ENCODE measurements around the gene FSTL4.

Gene FSTL4

DNA sequence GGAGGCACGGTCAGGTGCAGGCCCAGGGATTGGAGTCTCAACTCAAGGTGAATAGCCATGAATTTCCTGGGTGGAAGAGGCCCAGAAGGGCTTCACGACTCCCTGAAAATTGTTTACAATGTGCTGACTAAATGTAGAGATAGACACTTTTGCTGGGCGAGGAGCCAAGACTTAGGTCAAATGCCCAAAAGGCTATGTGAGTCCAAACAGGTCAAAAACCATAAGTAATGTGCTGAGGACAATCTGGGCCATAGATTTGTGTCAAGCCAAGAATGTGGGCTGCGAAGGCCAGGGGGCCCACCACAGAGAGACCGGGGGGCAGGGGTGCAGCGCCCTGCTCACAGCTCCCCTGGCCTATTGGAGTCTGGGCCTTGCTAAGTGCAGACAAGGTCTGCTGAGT lies 362.7 kb downstream of the FSTL4 start:
- no peaks in the 10 kb centered on the region for H4K20me1 ChIP-seq (ENCODE audit: insufficient read depth, low read length)
- H3K4me2 ChIP-seq (ENCODE audit: low read depth, low read length), result no peak overlapping the region
- no peaks in the 10 kb centered on the region for H3K79me2 ChIP-seq (ENCODE audit: low read length)
- peaks cover under 1% of the 10 kb centered on the region; the same call in 1 of the 2 replicates for H3F3A ChIP-seq (ENCODE audit: insufficient read depth, low read length)
- H3K4me3 ChIP-seq (ENCODE audit: low read length), result no peak overlapping the region
- H3K27ac ChIP-seq (ENCODE audit: low read length), result no peak overlapping the region
- no peaks in the 10 kb centered on the region for H3K9me2 ChIP-seq (replicated peaks; ENCODE audit: insufficient read depth, low read length)
- H3K9ac ChIP-seq (ENCODE audit: low read length), result no peak overlapping the region
- H2AFZ ChIP-seq (ENCODE audit: low read length), result no peak overlapping the region
- no peaks in the 10 kb centered on the region for H3K36me3 ChIP-seq (replicated peaks; ENCODE audit: insufficient read depth, low read length)
- no peak for DNase-seq
- no peak for TF ChIP-seq EZH2 (optimal IDR thresholded peaks at IDR 0.05; ENCODE audit: low read depth, low read length)
- TF ChIP-seq, protein P1, sequence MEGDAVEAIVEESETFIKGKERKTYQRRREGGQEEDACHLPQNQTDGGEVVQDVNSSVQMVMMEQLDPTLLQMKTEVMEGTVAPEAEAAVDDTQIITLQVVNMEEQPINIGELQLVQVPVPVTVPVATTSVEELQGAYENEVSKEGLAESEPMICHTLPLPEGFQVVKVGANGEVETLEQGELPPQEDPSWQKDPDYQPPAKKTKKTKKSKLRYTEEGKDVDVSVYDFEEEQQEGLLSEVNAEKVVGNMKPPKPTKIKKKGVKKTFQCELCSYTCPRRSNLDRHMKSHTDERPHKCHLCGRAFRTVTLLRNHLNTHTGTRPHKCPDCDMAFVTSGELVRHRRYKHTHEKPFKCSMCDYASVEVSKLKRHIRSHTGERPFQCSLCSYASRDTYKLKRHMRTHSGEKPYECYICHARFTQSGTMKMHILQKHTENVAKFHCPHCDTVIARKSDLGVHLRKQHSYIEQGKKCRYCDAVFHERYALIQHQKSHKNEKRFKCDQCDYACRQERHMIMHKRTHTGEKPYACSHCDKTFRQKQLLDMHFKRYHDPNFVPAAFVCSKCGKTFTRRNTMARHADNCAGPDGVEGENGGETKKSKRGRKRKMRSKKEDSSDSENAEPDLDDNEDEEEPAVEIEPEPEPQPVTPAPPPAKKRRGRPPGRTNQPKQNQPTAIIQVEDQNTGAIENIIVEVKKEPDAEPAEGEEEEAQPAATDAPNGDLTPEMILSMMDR (IDR thresholded peaks at IDR 0.05; ENCODE audit: low read length), result no peak
- TF ChIP-seq EZH2phosphoT487 (IDR thresholded peaks at IDR 0.05; ENCODE audit: low read length), result no peak
- peaks cover 11% of the 10 kb centered on the region for H3K4me1 ChIP-seq (ENCODE audit: low read length)
- H3K9me3 ChIP-seq (replicated peaks; ENCODE audit: insufficient read depth, low read length), result no peaks in the 10 kb centered on the region
- H3K27me3 ChIP-seq (replicated peaks; ENCODE audit: insufficient read depth, low read length), result no peaks in the 10 kb centered on the region

DNA sequence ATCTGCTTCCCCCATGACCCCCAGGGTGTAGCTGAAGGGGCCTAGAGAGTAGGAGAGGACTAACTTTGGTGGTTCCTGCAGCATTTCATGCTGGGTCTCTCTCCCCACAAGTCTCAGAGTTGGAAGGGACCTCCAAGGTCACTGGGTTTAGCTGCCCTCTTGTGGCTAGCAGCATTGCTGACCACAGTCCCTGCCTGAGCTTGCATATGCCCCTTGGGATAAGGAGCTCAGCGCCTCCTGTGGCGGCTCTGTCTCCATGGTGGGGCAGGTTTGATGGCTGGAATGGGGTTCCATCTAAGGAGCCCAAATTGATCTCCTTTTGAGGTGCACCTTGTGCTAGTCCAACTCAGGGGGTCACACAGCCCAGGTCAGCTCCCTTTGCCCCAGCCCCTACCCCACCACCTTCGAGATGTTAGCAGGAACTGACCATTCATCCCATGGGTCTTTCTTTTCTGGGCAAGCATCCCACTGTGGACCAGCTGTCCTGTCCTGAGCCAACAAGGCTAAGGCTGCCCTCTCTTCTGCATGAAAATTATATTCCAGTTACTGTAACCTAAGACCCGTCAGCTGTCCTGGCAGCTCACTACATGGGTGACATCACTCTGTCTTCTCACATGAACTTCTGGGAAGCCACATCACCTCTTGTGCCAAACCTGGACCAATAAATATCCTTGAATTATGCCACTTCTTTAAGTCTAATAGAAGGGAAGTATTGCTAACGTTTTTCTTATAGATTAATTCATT lies 364.3 kb downstream of the FSTL4 start:
- Histone ChIP-seq H3K4me2 (ENCODE audit: low read depth, low read length) (no peak overlapping the region), H3K4me1 (ENCODE audit: low read length) (peaks cover 20% of the 10 kb centered on the region), H3K79me2 (ENCODE audit: low read length) (no peaks in the 10 kb centered on the region)

DNA sequence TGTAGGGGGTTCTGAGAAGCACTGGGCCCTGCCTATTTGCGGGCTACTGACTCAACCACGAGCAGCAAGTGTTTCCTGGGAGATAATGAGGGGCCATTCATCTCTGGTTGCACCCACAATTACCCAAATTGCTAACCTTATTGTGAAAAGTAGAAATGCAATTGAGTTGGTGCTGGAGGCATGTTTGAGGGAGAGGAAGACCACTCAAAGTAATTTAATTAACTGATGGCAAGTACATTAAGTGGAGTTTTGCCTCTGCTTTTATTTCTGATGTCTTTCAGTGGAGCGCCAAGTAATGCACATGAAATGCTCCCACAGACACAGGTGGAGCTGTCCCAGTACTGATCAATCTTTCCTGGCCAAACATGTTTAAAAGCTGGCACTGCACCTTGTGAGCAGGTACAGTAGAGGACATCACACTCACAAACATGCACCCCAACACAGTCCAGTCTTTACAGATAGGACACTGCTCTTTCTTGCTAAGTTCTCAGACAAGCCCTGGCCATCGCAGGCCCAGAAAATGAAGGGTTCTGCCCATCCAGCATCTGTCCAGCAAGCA lies 365.1 kb downstream of the FSTL4 start:
- H3K4me3 ChIP-seq (ENCODE audit: low read length), result no peak overlapping the region
- H4K20me1 ChIP-seq (ENCODE audit: insufficient read depth, low read length), result no peaks in the 10 kb centered on the region
- no peak overlapping the region for H2AFZ ChIP-seq (ENCODE audit: low read length)
- H3K4me2 ChIP-seq (ENCODE audit: low read depth, low read length), result no peak overlapping the region
- no peaks in the 10 kb centered on the region for H3K27me3 ChIP-seq (replicated peaks; ENCODE audit: insufficient read depth, low read length)
- no peak overlapping the region for H3K27ac ChIP-seq (ENCODE audit: low read length)
- H3F3A ChIP-seq (ENCODE audit: insufficient read depth, low read length), result peaks cover 4% of the 10 kb centered on the region; the same call in 1 of the 2 replicates
- H3K79me2 ChIP-seq (ENCODE audit: low read length), result no peaks in the 10 kb centered on the region
- no peaks in the 10 kb centered on the region for H3K9me3 ChIP-seq (replicated peaks; ENCODE audit: insufficient read depth, low read length)
- no peaks in the 10 kb centered on the region for H3K9me2 ChIP-seq (replicated peaks; ENCODE audit: insufficient read depth, low read length)
- H3K9ac ChIP-seq (ENCODE audit: low read length), result no peak overlapping the region
- TF ChIP-seq, protein P1 (IDR thresholded peaks at IDR 0.05; ENCODE audit: low read length), result no peak
- TF ChIP-seq EZH2 (optimal IDR thresholded peaks at IDR 0.05; ENCODE audit: low read depth, low read length) (no peak), EZH2phosphoT487 (IDR thresholded peaks at IDR 0.05; ENCODE audit: low read length) (no peak)
- H3K36me3 ChIP-seq (replicated peaks; ENCODE audit: insufficient read depth, low read length), result no peaks in the 10 kb centered on the region
- DNase-seq, result no peak
- peaks cover 20% of the 10 kb centered on the region for H3K4me1 ChIP-seq (ENCODE audit: low read length)

More for the DNA sequence above, 364.3 kb downstream of the FSTL4 start:
- Histone ChIP-seq H4K20me1 (ENCODE audit: insufficient read depth, low read length) (no peaks in the 10 kb centered on the region), H3K9me2 (replicated peaks; ENCODE audit: insufficient read depth, low read length) (no peaks in the 10 kb centered on the region), H3K27me3 (replicated peaks; ENCODE audit: insufficient read depth, low read length) (no peaks in the 10 kb centered on the region), H3K9me3 (replicated peaks; ENCODE audit: insufficient read depth, low read length) (no peaks in the 10 kb centered on the region), H3F3A (ENCODE audit: insufficient read depth, low read length) (peaks cover 4% of the 10 kb centered on the region; the same call in 1 of the 2 replicates), H3K27ac (ENCODE audit: low read length) (no peak overlapping the region), H3K4me3 (ENCODE audit: low read length) (no peak overlapping the region), H3K36me3 (replicated peaks; ENCODE audit: insufficient read depth, low read length) (no peaks in the 10 kb centered on the region), H3K9ac (ENCODE audit: low read length) (no peak overlapping the region), H2AFZ (ENCODE audit: low read length) (no peak overlapping the region)
- DNase-seq, result no peak
- TF ChIP-seq, protein P1 (IDR thresholded peaks at IDR 0.05; ENCODE audit: low read length), result no peak
- TF ChIP-seq EZH2 (optimal IDR thresholded peaks at IDR 0.05; ENCODE audit: low read depth, low read length), result no peak
- no peak for TF ChIP-seq EZH2phosphoT487 (IDR thresholded peaks at IDR 0.05; ENCODE audit: low read length)
